Sigmoid colon (tissue), 7 donors: ENCODE data around the gene MEIOC. TPM values are rescaled to one million over a fixed set of nuclear protein-coding genes. Genes with fewer than 3 reads are reported as not detected.
"Not testable (repeated sequence)": the region's sequence is repeated elsewhere in the genome, so short reads cannot be mapped to it uniquely, and the experiment has no call there.

ENCODE experiments used
- DNase-seq: peaks from one replicate; pipeline ENCODE4 v3.0.0-alpha.2; 2019
- H3K27ac ChIP-seq, 4 donors: fragments of 200-600 bp; sonication (generic); one replicate each; pipeline ENCODE4 v1.5.1; 2016 to 2019; ENCODE audit warnings: mild to moderate bottlenecking in 1 of 4
- H3K27me3 ChIP-seq, 3 donors: fragments of 200-600 bp; sonication (generic); one replicate each; pipeline ENCODE4 v1.5.1; 2019; ENCODE audit warnings: mild to moderate bottlenecking in 1 of 3
- H3K36me3 ChIP-seq, 4 donors: fragments of 200-600 bp; sonication (generic); one replicate each; pipeline ENCODE4 v1.5.1; 2016 to 2019
- H3K4me1 ChIP-seq, 4 donors: fragments of 200-600 bp; sonication (generic); one replicate each; pipeline ENCODE4 v1.5.1; 2017 to 2019
- H3K4me3 ChIP-seq, 4 donors: fragments of 200-600 bp; sonication (generic); one replicate each; pipeline ENCODE4 v1.5.1; 2017 to 2019; ENCODE audit warnings: mild to moderate bottlenecking in 2 of 4, moderate library complexity in 1 of 4
- H3K9me3 ChIP-seq, 4 donors: fragments of 200-600 bp in 3 of 4; sonication (generic) in 3 of 4; one replicate each; pipeline versions ENCODE4 v1.5.1 to v1.6.1; 2013 to 2019
- CTCF ChIP-seq, 4 experiments: fragments of 450-650 bp in 3 of 4; fragments of 200-600 bp in 1 of 4; IDR thresholded peaks; one replicate each; pipeline ENCODE4 v1.5.1; 2016 to 2019; ENCODE audit warnings: antibody characterized with exemption in 4 of 4, mild to moderate bottlenecking in 3 of 4, moderate library complexity in 2 of 4
- EP300 ChIP-seq, 4 donors: sonication (generic); formaldehyde crosslinking; IDR thresholded peaks; one replicate each; pipeline ENCODE4 v1.6.1; 2017; ENCODE audit warnings: antibody characterized with exemption in 4 of 4
- POLR2A ChIP-seq, 2 donors: fragments of 450-650 bp; IDR thresholded peaks; one replicate each; pipeline ENCODE4 v1.6.1; 2016; ENCODE audit warnings: antibody characterized with exemption in 2 of 2, mild to moderate bottlenecking in 2 of 2, moderate library complexity in 2 of 2
- POLR2AphosphoS5 ChIP-seq, 4 donors: sonication (generic); formaldehyde crosslinking; IDR thresholded peaks; one replicate each; pipeline ENCODE4 v1.6.1; 2017; ENCODE audit warnings: antibody characterized with exemption in 4 of 4
- WGBS, 2 donors: extraction: QIAGEN DNeasy Blood & Tissue Kit; methylation state at CpG; one replicate each; pipeline ENCODE4 v1.1.7; 2013; 5-methylcytosine and 5-hydroxymethylcytosine counted together
- intact Hi-C: fragments of 100-400 bp; cut with DNase I; formaldehyde crosslinking; loops from one replicate; pipeline ENCODE4 v1.15.1; 2023
- polyA plus RNA-seq, 3 donors: library from polyadenylated mRNA; stranded (reverse); fragments of 200-250 nt; gene quantifications; one replicate each; pipeline ENCODE4 v1.2.3, GENCODE V29; 2013
- total RNA-seq, 4 donors: library from RNA; depleted of rRNA; stranded (reverse); fragments of >200 nt; gene quantifications; one replicate each; pipeline ENCODE4 v1.1.0, GENCODE V29; 2016
- donor health status: healthy with polysubstance abuse.
- donor health status: Bipolar disorder and iron deficiency.
- donor health status: healthy.

Gene MEIOC
- total and polyA plus RNA-seq, 7 donors: 0.12 to 0.36 TPM; not detected in 5

GRCh38 chr17:44610331-44610730, 45.9 kb upstream of the MEIOC start:
- 49 to 62% methylated on average over 4 of the region's 4 CpGs for WGBS, 2 donors
- H3K4me1 ChIP-seq: peaks cover 0 to 12% (median 5%) of the 10 kb centered on the region in 4 donors
- intact Hi-C loops: no loop called here
- H3K36me3 ChIP-seq: no peaks in the 10 kb centered on the region
- no peaks in the 10 kb centered on the region for H3K9me3 ChIP-seq
- TF ChIP-seq POLR2A (IDR thresholded peaks at IDR 0.05): no peak
- TF ChIP-seq CTCF (IDR thresholded peaks at IDR 0.05): no peak
- no peak for TF ChIP-seq POLR2AphosphoS5 (IDR thresholded peaks at IDR 0.05)
- no peak for TF ChIP-seq EP300 (IDR thresholded peaks at IDR 0.05)
- no peaks in the 10 kb centered on the region for H3K27me3 ChIP-seq
- DNase-seq: no peak
- H3K4me3 ChIP-seq: no peak overlapping the region
- H3K27ac ChIP-seq: no peak overlapping the region

GRCh38 chr17:44610871-44611270, 45.4 kb upstream of the MEIOC start:
- DNase-seq: no peak
- no peaks in the 10 kb centered on the region for H3K27me3 ChIP-seq
- TF ChIP-seq CTCF (IDR thresholded peaks at IDR 0.05) (no peak), EP300 (IDR thresholded peaks at IDR 0.05) (no peak), POLR2AphosphoS5 (IDR thresholded peaks at IDR 0.05) (no peak), POLR2A (IDR thresholded peaks at IDR 0.05) (no peak)
- H3K9me3 ChIP-seq: no peaks in the 10 kb centered on the region
- peaks cover 0 to 12% (median 5%) of the 10 kb centered on the region in 4 donors for H3K4me1 ChIP-seq
- H3K4me3 ChIP-seq: no peak overlapping the region
- H3K27ac ChIP-seq: no peak overlapping the region
- WGBS, 2 donors: 18 to 32% methylated on average over 2 of the region's 2 CpGs
- intact Hi-C loops: no loop called here
- H3K36me3 ChIP-seq: no peaks in the 10 kb centered on the region

GRCh38 chr17:44614862-44615261, 41.4 kb upstream of the MEIOC start:
- Histone ChIP-seq H3K27me3 (no peaks in the 10 kb centered on the region), H3K27ac (no peak overlapping the region), H3K4me1 (no peaks in the 10 kb centered on the region), H3K4me3 (no peak overlapping the region), H3K9me3 (no peaks in the 10 kb centered on the region), H3K36me3 (no peaks in the 10 kb centered on the region)
- WGBS, 2 donors: 72 to 76% methylated on average over 5 of the region's 5 CpGs
- DNase-seq: no peak
- TF ChIP-seq POLR2AphosphoS5 (IDR thresholded peaks at IDR 0.05) (no peak), POLR2A (IDR thresholded peaks at IDR 0.05) (no peak), EP300 (IDR thresholded peaks at IDR 0.05) (no peak), CTCF (IDR thresholded peaks at IDR 0.05) (no peak)
- intact Hi-C loops: no loop called here

- H3K9me3 ChIP-seq, DNase-seq, intact Hi-C loops, H3K4me3 ChIP-seq, H3K27ac ChIP-seq, H3K36me3 ChIP-seq, H3K27me3 ChIP-seq, H3K4me1 ChIP-seq: not testable (repeated sequence)
- WGBS, 2 donors: 81 to 83% methylated on average over 9 of the region's 9 CpGs
These were observed 37.6 kb upstream of the MEIOC start for GRCh38 chr17:44618652-44619051.

- intact Hi-C loops: no loop called here
- peak; percentile 5 for DNase-seq
- H3K4me1 ChIP-seq: no peaks in the 10 kb centered on the region
- H3K4me3 ChIP-seq: no peak overlapping the region
- TF ChIP-seq POLR2AphosphoS5 (IDR thresholded peaks at IDR 0.05) (no peak), EP300 (IDR thresholded peaks at IDR 0.05) (no peak), CTCF (IDR thresholded peaks at IDR 0.05) (no peak), POLR2A (IDR thresholded peaks at IDR 0.05) (no peak)
- 75 to 88% methylated on average over 6 of the region's 6 CpGs for WGBS, 2 donors
- H3K27ac ChIP-seq: no peak overlapping the region
- peaks cover 0 to 2% (median 0%) of the 10 kb centered on the region in 3 donors for H3K27me3 ChIP-seq
- no peaks in the 10 kb centered on the region for H3K9me3 ChIP-seq
- H3K36me3 ChIP-seq: no peaks in the 10 kb centered on the region
These were observed 33.1 kb upstream of the MEIOC start for GRCh38 chr17:44623070-44623725.
